K562 (cell line): Measurements from ENCODE around the gene CARD10. TPM values are rescaled to one million over a fixed set of nuclear protein-coding genes. Genes with fewer than 3 reads are reported as not detected.
A peak's percentile ranks its signal among the peaks of the same experiment; 100 is the strongest.

ENCODE experiments used
- ADNP ChIP-seq: fragments of 200-800 bp; sonication (Bioruptor generic); IDR thresholded peaks from 2 replicates; pipeline ENCODE4 v1.6.1; 2016; ENCODE audit warnings: missing genetic modification characterization, missing compliant biosample characterization
- ATF4 ChIP-seq: fragments of 450-650 bp; formaldehyde crosslinking; IDR thresholded peaks from 2 replicates; pipeline ENCODE4 v1.4.0; 2022; ENCODE audit warnings: mild to moderate bottlenecking, moderate library complexity
- CLOCK ChIP-seq: fragments of 250-450 bp; sonication (Bioruptor Pico); IDR thresholded peaks from 2 replicates; pipeline ENCODE4 v1.4.0; 2020; ENCODE audit warnings: mild to moderate bottlenecking, moderate library complexity, borderline replicate concordance
- DPF2 ChIP-seq: fragments of 450-650 bp; IDR thresholded peaks from 2 replicates; pipeline ENCODE4 v1.6.1; 2016
- ETV6 ChIP-seq, 3 experiments: fragments of 150-350 bp in 1 of 3; sonication (generic) in 1 of 3; formaldehyde crosslinking in 1 of 3; IDR thresholded peaks; 2 replicates each; pipeline versions ENCODE4 v1.6.1 to v1.8.0; 2014 to 2022; ENCODE audit warnings: borderline replicate concordance in 2 of 3, low read depth in 2 of 3, antibody characterized with exemption in 1 of 3, low read length in 1 of 3, mild to moderate bottlenecking in 1 of 3, missing genetic modification reagents in 1 of 3
- FOXK2 ChIP-seq, 2 experiments: fragments of 450-650 bp; IDR thresholded peaks in 1 of 2; conservative IDR thresholded peaks in 1 of 2; 2 replicates each; pipeline ENCODE4 v1.6.1; 2016; ENCODE audit warnings: low read depth in 2 of 2, mild to moderate bottlenecking in 1 of 2
- JUN ChIP-seq, 2 experiments: sonication (generic) in 1 of 2; formaldehyde crosslinking in 1 of 2; IDR thresholded peaks; 2 replicates each; pipeline versions ENCODE4 v1.6.1 to v1.8.0; 2012 to 2022; ENCODE audit warnings: borderline replicate concordance in 2 of 2, mild to moderate bottlenecking in 2 of 2, improper control_type of control experiment in 1 of 2, low read depth in 1 of 2, low read length in 1 of 2, missing genetic modification reagents in 1 of 2
- JUND ChIP-seq, 2 experiments: IDR thresholded peaks; 2 replicates in 1 of 2; 3 replicates in 1 of 2; pipeline ENCODE4 v1.6.1; 2011; ENCODE audit warnings: borderline replicate concordance in 2 of 2, low read depth in 2 of 2, low read length in 2 of 2, improper control_type of control experiment in 1 of 2, missing biosample characterization in 1 of 2, missing genetic modification characterization in 1 of 2, missing genetic modification reagents in 1 of 2
- KAT2B ChIP-seq: IDR thresholded peaks from one replicate; pipeline ENCODE4 v1.6.1; 2012; ENCODE audit warnings: low read depth, mild to moderate bottlenecking, control low read depth, inconsistent platforms, low read length, moderate library complexity
- MAFF ChIP-seq: IDR thresholded peaks from 2 replicates; pipeline ENCODE4 v1.6.1; 2012; ENCODE audit warnings: low read length, improper control_type of control experiment
- NR0B1 ChIP-seq: fragments of 450-650 bp; IDR thresholded peaks from one replicate; pipeline ENCODE4 v1.6.1; 2018; ENCODE audit warnings: mild to moderate bottlenecking, moderate library complexity; ENCODE audit not compliant: partially characterized antibody
- PRDM10 ChIP-seq: fragments of 450-650 bp; IDR thresholded peaks from 2 replicates; pipeline ENCODE4 v1.6.1; 2018; ENCODE audit not compliant: partially characterized antibody
- RBM25 ChIP-seq: fragments of 200-400 bp; formaldehyde crosslinking; IDR thresholded peaks from 2 replicates; pipeline ENCODE4 v1.6.1; 2018; ENCODE audit warnings: low read length, low read depth, moderate library complexity; ENCODE audit not compliant: severe bottlenecking
- YBX1 ChIP-seq: fragments of 450-650 bp; IDR thresholded peaks from 2 replicates; pipeline ENCODE4 v1.7.1; 2016; ENCODE audit warnings: mild to moderate bottlenecking
- ZKSCAN3 ChIP-seq: fragments of 250-450 bp; sonication (Bioruptor Pico); IDR thresholded peaks from 2 replicates; pipeline ENCODE4 v1.4.0; 2020
- ZNF12 ChIP-seq: sonication (generic); formaldehyde crosslinking; IDR thresholded peaks from 2 replicates; pipeline ENCODE4 v1.4.0; 2020; ENCODE audit warnings: mild to moderate bottlenecking, missing genetic modification reagents
- polyA plus RNA-seq, 8 experiments: library from polyadenylated mRNA; depleted of rRNA in 4 of 8; stranded (reverse) in 5 of 8; unstranded in 3 of 8; fragments of >200 nt; fragmentation: Nextera tagmentation in 2 of 8; fragmentation: Illumina TruSeq in 1 of 8; extraction: Ambion mirVana in 2 of 8; extraction: Trizol in 1 of 8; gene quantifications; 2 replicates each; pipeline versions ENCODE4 v1.2.1 to v1.2.3, GENCODE V29; 2011 to 2014; ENCODE audit warnings: inconsistent platforms in 1 of 8, missing spikeins in 1 of 8
- total RNA-seq, 7 experiments: library from RNA; depleted of rRNA in 6 of 7; stranded (reverse); fragments of >200 nt in 6 of 7; fragmentation: Illumina TruSeq in 2 of 7; extraction: Trizol in 2 of 7; gene quantifications; 2 replicates each; pipeline versions ENCODE4 v1.2.1 to v1.2.3, GENCODE V29; 2011 to 2021; ENCODE audit warnings: low replicate concordance in 1 of 7

The CARD10 gene
- total and polyA plus RNA-seq, 9 of the 15 experiments (the other 6 are each of a cell fraction or from before 2014, with no cell fraction given): 0.13 to 5.8 (median 1.6) TPM

- TF ChIP-seq ATF4 (no peak), CLOCK (CRISPR knock-in tag) (no peak), DPF2 (0 out of 2 replicates have a peak, but pooled peaks have one; percentile 20), NR0B1 (no peak), JUN (IDR thresholded peaks at IDR 0.05; ENCODE audit: borderline replicate concordance, low read depth, low read length) (peak; percentile 21; the same call in 1 of the 2 replicates), JUN (CRISPR knock-in tag; IDR thresholded peaks at IDR 0.05; ENCODE audit: borderline replicate concordance) (no peak), FOXK2 (conservative IDR thresholded peaks at IDR 0.05 in 1 of 2, IDR thresholded peaks at IDR 0.05 in 1 of 2; ENCODE audit: low read depth in 2 of 2) (0 out of 4 replicates have a peak, but pooled peaks of 1 of the 2 experiments have one; percentile 39), RBM25 (peak; percentile 85), PRDM10 (peak; percentile 94), JUND (IDR thresholded peaks at IDR 0.05; ENCODE audit: borderline replicate concordance, low read depth, low read length) (peak; percentile 43), JUND (tag; IDR thresholded peaks at IDR 0.05; ENCODE audit: borderline replicate concordance, low read depth, low read length) (no peak; the same call in 2 of the 3 replicates), ZNF12 (no peak), YBX1 (no peak), MAFF (peak; percentile 76; the same call in 1 of the 2 replicates), ADNP (tag) (peak; percentile 24; the same call in 1 of the 2 replicates), ETV6 (IDR thresholded peaks at IDR 0.05; ENCODE audit: borderline replicate concordance in 1 of 2, low read depth in 2 of 2, low read length in 1 of 2) (no peak), ETV6 (CRISPR knock-in tag; IDR thresholded peaks at IDR 0.05; ENCODE audit: borderline replicate concordance) (no peak), ZKSCAN3 (no peak), KAT2B (no peak)
Observed at GRCh38 chr22:37454857-37455686, 64.1 kb downstream of the CARD10 start (continued).
